GM12874 (cell line): ENCODE measurements around the gene APBB2.

Experiments used
- TF ChIP-seq, protein P1 (sequence below): IDR thresholded peaks from 2 replicates; pipeline ENCODE4 v1.5.1; 2011; ENCODE audit warnings: low read depth, mild to moderate bottlenecking, control low read depth, low read length, moderate library complexity; ENCODE audit not compliant: insufficient read depth

Gene APBB2

DNA sequence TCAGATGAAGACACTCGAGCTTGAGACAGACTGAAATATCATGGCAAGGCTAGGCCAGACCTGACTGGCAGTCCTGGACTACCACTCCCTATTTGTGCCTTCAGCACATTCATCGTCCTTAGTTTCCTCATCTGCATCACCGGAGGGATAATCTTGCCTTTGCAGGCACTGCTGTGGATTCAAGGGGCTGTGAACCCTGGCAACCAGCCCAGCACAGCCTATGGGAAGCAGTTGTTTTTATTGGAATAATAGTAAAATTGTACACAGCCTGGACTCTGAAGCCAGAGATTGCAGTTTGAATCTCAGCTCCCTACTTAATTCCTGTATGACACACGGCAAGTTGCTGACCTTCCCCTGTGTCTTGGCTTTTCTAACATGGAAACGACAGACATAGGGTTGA lies 303.6 kb downstream of the APBB2 start:
- TF ChIP-seq, protein P1, sequence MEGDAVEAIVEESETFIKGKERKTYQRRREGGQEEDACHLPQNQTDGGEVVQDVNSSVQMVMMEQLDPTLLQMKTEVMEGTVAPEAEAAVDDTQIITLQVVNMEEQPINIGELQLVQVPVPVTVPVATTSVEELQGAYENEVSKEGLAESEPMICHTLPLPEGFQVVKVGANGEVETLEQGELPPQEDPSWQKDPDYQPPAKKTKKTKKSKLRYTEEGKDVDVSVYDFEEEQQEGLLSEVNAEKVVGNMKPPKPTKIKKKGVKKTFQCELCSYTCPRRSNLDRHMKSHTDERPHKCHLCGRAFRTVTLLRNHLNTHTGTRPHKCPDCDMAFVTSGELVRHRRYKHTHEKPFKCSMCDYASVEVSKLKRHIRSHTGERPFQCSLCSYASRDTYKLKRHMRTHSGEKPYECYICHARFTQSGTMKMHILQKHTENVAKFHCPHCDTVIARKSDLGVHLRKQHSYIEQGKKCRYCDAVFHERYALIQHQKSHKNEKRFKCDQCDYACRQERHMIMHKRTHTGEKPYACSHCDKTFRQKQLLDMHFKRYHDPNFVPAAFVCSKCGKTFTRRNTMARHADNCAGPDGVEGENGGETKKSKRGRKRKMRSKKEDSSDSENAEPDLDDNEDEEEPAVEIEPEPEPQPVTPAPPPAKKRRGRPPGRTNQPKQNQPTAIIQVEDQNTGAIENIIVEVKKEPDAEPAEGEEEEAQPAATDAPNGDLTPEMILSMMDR, result no peak

DNA sequence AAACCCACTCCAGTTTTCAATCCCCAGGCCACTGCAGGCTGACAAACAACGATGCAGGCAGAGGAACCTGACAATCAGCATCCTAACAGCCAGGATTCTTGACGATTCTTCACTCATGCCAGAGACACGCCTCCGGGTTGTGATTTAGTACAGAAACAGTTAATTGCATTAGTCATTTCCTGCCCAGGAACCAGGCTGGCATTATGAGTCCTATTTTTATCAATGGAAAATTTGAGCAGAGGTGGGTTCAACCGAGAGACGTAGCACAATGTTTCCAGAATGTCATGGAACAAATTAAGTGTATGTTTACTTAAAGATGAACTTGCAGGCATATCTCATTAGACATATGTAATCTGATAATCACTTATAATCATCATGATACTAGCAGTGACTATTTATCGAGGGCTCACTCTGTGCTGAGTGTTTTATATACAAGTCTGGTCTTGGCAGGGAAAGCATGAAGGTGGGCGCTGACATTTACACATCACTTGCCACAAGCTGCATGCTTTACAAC lies 304.9 kb downstream of the APBB2 start:
- TF ChIP-seq, protein P1, result no peak

DNA sequence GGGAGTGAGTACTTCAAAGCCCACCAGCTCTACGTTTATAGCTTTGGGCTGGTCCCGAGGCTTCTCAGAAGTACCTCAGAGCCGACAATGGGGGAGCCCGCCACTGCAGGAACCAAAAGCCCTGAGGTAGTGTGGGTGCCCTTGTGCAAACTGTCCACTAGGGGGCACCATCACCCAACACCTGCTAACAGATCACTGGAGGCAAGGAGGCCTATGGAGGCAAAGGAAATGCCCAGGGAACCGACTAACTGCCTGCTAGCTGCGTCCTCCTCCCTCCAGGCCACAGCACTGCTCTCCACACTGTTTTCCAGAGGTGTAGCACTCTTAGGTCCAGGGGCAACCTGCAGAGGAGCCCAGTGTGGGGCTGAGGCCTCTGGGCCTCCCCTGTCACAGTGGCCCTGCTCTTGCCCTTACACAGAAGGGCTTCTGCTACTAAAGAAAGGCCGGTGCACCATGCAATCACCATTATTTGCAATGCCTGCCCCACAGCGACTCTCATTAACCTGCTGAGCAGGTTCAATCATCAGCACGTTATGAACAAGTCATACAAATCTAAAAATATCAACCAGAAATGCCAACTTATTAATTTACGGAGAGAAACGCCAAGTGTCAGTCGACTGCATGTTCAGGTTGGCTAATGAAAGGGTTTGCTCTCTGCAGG lies 305.5 kb downstream of the APBB2 start:
- TF ChIP-seq, protein P1, result peak; percentile 93

DNA sequence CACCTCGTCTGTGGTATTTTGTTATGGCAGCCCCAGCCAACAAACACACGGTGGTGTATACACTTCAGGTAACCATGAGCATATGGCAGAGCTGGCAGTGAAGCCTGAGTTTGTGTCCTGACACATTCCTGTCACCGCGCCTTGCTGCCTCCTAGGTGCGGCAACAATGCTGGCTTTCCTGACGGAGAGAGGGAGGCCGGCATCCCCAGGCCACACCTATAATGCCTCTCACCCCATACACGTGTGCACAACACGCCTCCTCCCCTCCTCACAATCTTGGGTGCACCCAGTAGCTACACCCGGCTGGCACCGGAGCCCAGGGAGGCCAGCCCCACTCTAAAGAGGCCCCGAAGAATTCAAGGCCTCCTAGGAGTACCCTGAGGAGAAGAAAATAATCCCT lies 306.0 kb downstream of the APBB2 start:
- TF ChIP-seq, protein P1, result no peak

DNA sequence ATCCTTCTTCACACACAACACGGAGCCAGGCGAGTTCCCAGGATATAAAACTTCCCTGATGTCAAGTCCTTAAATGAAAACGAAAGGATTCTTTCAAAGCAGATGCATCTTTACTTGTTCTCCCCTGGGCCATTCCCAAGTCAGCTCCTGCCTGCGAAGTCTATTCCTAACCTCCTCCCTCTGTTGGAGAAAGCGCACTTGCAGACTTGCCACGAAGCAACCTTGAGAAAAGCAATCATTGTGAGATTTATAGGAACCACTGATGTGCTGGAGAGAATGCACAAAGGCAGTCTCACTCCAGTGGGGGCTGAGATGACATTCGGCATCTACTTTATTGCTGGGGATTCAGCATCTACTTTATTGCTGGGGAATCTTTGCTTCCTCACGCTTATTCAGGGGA lies 308.9 kb downstream of the APBB2 start:
- TF ChIP-seq, protein P1, result no peak

DNA sequence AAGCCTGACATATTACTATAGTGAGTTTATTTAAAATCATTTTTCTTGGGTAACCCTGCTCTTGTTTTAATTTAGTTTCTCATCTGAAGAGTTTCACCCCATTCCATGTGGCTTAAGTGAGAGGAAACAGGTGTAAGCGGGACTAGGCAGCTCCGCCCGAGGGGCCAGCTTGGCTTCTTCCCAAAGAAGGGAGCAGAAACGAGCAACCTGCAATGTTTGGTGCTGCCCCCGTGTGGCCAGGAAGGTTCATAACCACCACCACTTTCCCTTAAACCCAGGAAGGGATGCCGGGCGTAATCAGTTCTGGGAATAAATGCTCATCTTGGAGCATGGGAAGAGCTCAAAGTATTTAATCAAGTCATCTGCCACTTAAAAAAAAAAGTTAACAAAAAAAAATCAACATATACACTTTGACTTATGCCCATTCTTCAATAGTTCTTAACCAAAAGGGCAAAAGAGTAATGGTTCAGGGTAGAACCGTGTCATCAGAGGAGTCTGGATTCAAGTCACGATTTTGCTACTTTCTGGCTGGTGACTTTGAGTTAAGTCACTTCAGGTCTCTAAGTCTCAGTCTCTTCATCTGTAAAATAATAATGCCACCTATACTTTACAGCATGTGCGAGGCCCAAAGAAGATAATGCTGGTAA lies 316.7 kb downstream of the APBB2 start:
- TF ChIP-seq, protein P1, result peak; percentile 80

DNA sequence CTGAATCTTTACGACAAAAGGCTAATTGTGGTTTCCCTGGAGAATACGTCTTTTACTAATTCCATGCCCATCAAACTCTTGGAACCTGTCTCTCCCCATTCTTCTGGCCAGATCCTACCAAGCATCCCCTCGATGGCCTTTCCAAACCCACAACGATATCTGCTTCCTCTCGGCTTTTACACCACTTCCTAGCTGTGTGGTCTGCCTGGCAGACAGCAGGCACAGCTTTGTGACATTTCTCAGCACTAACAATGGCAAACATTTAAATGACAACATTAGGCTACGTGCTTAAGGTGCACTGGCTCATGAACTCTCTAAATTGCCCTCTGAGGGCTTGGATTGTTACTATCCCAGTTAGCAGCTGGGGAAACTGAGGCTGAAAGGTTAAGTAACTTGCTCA lies 323.6 kb downstream of the APBB2 start:
- TF ChIP-seq, protein P1, result no peak
